Endothelial cell of umbilical vein (primary cell): ENCODE measurements around the gene GDF2.

Experiments
- EZH2 ChIP-seq: IDR thresholded peaks from 2 replicates; pipeline ENCODE4 v1.6.1; 2012; ENCODE audit warnings: borderline replicate concordance, low read depth, mild to moderate bottlenecking, moderate library complexity, low read length, inconsistent platforms; ENCODE audit not compliant: severe bottlenecking
- FOS ChIP-seq: IDR thresholded peaks from 2 replicates; pipeline ENCODE4 v1.6.1; 2011; ENCODE audit warnings: mild to moderate bottlenecking, low read length, moderate library complexity, borderline replicate concordance; ENCODE audit not compliant: insufficient read depth
- MYC ChIP-seq: IDR thresholded peaks from one replicate; pipeline ENCODE4 v1.6.1; 2011; ENCODE audit warnings: mild to moderate bottlenecking, low read depth, low read length
- POLR2A ChIP-seq: IDR thresholded peaks from 2 replicates; pipeline ENCODE4 v1.6.1; 2012; ENCODE audit warnings: low read depth, mild to moderate bottlenecking, control low read depth, low read length
- POLR2AphosphoS5 ChIP-seq: IDR thresholded peaks from 2 replicates; pipeline ENCODE4 v1.6.1; 2012; ENCODE audit warnings: low read depth, mild to moderate bottlenecking, control low read depth, low read length, moderate library complexity; ENCODE audit not compliant: insufficient read depth
- TF ChIP-seq, protein P1 (sequence below), 2 donors: IDR thresholded peaks; 1 replicate in 1 of 2; 2 replicates in 1 of 2; pipeline ENCODE4 v1.5.1; 2011; ENCODE audit warnings: low read length in 2 of 2, mild to moderate bottlenecking in 2 of 2, moderate library complexity in 2 of 2, control low read depth in 1 of 2, inconsistent platforms in 1 of 2, low read depth in 1 of 2; ENCODE audit not compliant: insufficient read depth in 1 of 2; ENCODE audit errors: extremely low read depth in 1 of 2
- TF ChIP-seq, protein P2 (sequence below): IDR thresholded peaks from 2 replicates; pipeline ENCODE4 v1.6.1; 2011; ENCODE audit not compliant: insufficient read depth, insufficient read length

DNA sequence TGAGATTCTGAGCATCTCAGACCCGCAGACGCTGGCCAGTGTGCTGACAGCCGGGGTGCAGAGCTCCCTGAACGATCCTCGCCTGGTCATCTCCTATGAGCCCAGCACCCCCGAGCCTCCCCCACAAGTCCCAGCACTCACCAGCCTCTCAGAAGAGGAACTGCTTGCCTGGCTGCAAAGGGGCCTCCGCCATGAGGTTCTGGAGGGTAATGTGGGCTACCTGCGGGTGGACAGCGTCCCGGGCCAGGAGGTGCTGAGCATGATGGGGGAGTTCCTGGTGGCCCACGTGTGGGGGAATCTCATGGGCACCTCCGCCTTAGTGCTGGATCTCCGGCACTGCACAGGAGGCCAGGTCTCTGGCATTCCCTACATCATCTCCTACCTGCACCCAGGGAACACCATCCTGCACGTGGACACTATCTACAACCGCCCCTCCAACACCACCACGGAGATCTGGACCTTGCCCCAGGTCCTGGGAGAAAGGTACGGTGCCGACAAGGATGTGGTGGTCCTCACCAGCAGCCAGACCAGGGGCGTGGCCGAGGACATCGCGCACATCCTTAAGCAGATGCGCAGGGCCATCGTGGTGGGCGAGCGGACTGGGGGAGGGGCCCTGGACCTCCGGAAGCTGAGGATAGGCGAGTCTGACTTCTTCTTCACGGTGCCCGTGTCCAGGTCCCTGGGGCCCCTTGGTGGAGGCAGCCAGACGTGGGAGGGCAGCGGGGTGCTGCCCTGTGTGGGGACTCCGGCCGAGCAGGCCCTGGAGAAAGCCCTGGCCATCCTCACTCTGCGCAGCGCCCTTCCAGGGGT is 26.6 kb downstream of the GDF2 start:
- TF ChIP-seq, protein P1, sequence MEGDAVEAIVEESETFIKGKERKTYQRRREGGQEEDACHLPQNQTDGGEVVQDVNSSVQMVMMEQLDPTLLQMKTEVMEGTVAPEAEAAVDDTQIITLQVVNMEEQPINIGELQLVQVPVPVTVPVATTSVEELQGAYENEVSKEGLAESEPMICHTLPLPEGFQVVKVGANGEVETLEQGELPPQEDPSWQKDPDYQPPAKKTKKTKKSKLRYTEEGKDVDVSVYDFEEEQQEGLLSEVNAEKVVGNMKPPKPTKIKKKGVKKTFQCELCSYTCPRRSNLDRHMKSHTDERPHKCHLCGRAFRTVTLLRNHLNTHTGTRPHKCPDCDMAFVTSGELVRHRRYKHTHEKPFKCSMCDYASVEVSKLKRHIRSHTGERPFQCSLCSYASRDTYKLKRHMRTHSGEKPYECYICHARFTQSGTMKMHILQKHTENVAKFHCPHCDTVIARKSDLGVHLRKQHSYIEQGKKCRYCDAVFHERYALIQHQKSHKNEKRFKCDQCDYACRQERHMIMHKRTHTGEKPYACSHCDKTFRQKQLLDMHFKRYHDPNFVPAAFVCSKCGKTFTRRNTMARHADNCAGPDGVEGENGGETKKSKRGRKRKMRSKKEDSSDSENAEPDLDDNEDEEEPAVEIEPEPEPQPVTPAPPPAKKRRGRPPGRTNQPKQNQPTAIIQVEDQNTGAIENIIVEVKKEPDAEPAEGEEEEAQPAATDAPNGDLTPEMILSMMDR (IDR thresholded peaks at IDR 0.05; ENCODE audit: extremely low read depth in 1 of 2, insufficient read depth in 1 of 2, low read depth in 1 of 2, low read length in 2 of 2): no peak
- TF ChIP-seq, protein P2, sequence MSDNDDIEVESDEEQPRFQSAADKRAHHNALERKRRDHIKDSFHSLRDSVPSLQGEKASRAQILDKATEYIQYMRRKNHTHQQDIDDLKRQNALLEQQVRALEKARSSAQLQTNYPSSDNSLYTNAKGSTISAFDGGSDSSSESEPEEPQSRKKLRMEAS: no peak
- TF ChIP-seq EZH2 (no peak), POLR2A (no peak), POLR2AphosphoS5 (no peak), FOS (no peak), MYC (no peak)
